Esophagus muscularis mucosa (tissue), 4 donors: ENCODE measurements around the gene KIAA0753. TPM values are rescaled to one million over a fixed set of nuclear protein-coding genes. Genes with fewer than 3 reads are reported as not detected.

Experiments
- DNase-seq: peaks from one replicate; pipeline ENCODE4 v3.0.0-alpha.2; 2017; ENCODE audit errors: extremely low spot score
- H3K27ac ChIP-seq, 4 donors: fragments of 200-600 bp; sonication (generic); replicated peaks in 1 of 4; 1 replicate in 3 of 4; 2 replicates in 1 of 4; pipeline ENCODE4 v1.5.1; 2016 to 2019; ENCODE audit warnings: mild to moderate bottlenecking in 1 of 4
- H3K27me3 ChIP-seq, 4 donors: fragments of 200-600 bp; sonication (generic); one replicate each; pipeline versions ENCODE4 v1.5.1 to v1.6.0; 2016 to 2019
- H3K36me3 ChIP-seq, 4 donors: fragments of 200-600 bp; sonication (generic); one replicate each; pipeline ENCODE4 v1.5.1; 2016 to 2019
- H3K4me1 ChIP-seq, 4 donors: fragments of 200-600 bp; sonication (generic); one replicate each; pipeline ENCODE4 v1.5.1; 2016 to 2019
- H3K4me3 ChIP-seq, 4 donors: fragments of 200-600 bp; sonication (generic); 1 replicate in 2 of 4; 2 replicates in 2 of 4; pipeline ENCODE4 v1.5.1; 2016 to 2019; ENCODE audit warnings: mild to moderate bottlenecking in 4 of 4, moderate library complexity in 1 of 4
- H3K9me3 ChIP-seq, 4 donors: fragments of 200-600 bp; sonication (generic); 1 replicate in 3 of 4; 2 replicates in 1 of 4; pipeline ENCODE4 v1.5.1; 2016 to 2019
- CTCF ChIP-seq, 3 experiments: fragments of 200-600 bp in 2 of 3; fragments of 450-650 bp in 1 of 3; sonication (generic) in 2 of 3; IDR thresholded peaks; one replicate each; pipeline ENCODE4 v1.5.1; 2017 to 2019; ENCODE audit warnings: antibody characterized with exemption in 3 of 3, mild to moderate bottlenecking in 2 of 3, moderate library complexity in 1 of 3
- EP300 ChIP-seq: sonication (generic); formaldehyde crosslinking; IDR thresholded peaks from one replicate; pipeline ENCODE4 v1.6.1; 2017; ENCODE audit warnings: antibody characterized with exemption
- POLR2A ChIP-seq: fragments of 450-650 bp; IDR thresholded peaks from one replicate; pipeline ENCODE4 v1.6.1; 2017; ENCODE audit warnings: antibody characterized with exemption, moderate library complexity, mild to moderate bottlenecking, low read depth
- POLR2AphosphoS5 ChIP-seq, 2 donors: sonication (generic); formaldehyde crosslinking; IDR thresholded peaks; one replicate each; pipeline ENCODE4 v1.6.1; 2017; ENCODE audit warnings: antibody characterized with exemption in 2 of 2
- WGBS: methylation state at CpG from one replicate; pipeline ENCODE4 v1.1.5; 2018; 5-methylcytosine and 5-hydroxymethylcytosine counted together
- intact Hi-C: fragments of 100-400 bp; cut with DNase I; formaldehyde crosslinking; loops from one replicate; pipeline ENCODE4 v1.15.1; 2023
- total RNA-seq, 4 donors: library from RNA; depleted of rRNA; stranded (reverse); fragments of >200 nt; gene quantifications; one replicate each; pipeline versions ENCODE4 v1.1.0 to v1.2.1, GENCODE V29; 2016

KIAA0753 gene
- total RNA-seq, 4 donors from 2014 or later = 36.9 to 73.9 (median 46.4) TPM

DNA sequence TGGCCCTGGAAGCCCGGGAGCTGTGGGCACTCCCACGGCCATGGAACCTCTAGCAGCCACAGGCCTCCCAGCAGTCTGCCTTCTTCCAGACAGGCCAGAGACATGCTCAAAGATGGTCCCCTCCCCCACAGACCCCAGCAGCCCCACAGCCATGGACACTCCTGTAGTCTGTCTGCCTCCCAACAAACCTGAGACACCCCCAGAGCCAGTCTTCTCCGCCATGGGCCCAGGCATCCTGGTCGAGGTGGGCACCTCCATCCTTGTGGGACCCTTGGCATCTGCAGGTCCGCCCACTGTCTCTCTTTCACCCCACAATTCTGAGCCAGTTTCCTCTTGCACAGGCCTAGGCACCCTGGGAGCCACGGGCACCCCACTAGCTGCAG, 3.1 kb downstream of the KIAA0753 start:
- intact Hi-C loops = no loop called here
- Histone ChIP-seq H3K4me1 (peaks cover 18 to 45% (median 33%) of the 10 kb centered on the region in 4 donors), H3K4me3 (no peak overlapping the region), H3K36me3 (peaks cover 13 to 29% (median 15%) of the 10 kb centered on the region in 4 donors), H3K9me3 (no peaks in the 10 kb centered on the region), H3K27ac (no peak overlapping the region), H3K27me3 (no peaks in the 10 kb centered on the region)
- WGBS = 85% methylated on average over 4 of the region's 6 CpGs
- no peak for TF ChIP-seq POLR2A
- no peak for TF ChIP-seq EP300
- TF ChIP-seq POLR2AphosphoS5 (IDR thresholded peaks at IDR 0.05) = no peak
- TF ChIP-seq CTCF (IDR thresholded peaks at IDR 0.05) = no peak
- no peak for DNase-seq

- H3K4me1 ChIP-seq = peaks cover 17 to 41% (median 27%) of the 10 kb centered on the region in 4 donors
- no peak for TF ChIP-seq POLR2A
- no peak for TF ChIP-seq POLR2AphosphoS5 (IDR thresholded peaks at IDR 0.05)
- TF ChIP-seq EP300 = no peak
- TF ChIP-seq CTCF (IDR thresholded peaks at IDR 0.05) = no peak
- no peaks in the 10 kb centered on the region for H3K9me3 ChIP-seq
- WGBS = 90% methylated on average over 14 of the region's 17 CpGs
- intact Hi-C loops = no loop called here
- no peaks in the 10 kb centered on the region for H3K27me3 ChIP-seq
- no peak for DNase-seq
- H3K36me3 ChIP-seq = peaks cover 13 to 34% (median 20%) of the 10 kb centered on the region in 4 donors
- no peak overlapping the region for H3K4me3 ChIP-seq
- H3K27ac ChIP-seq = no peak overlapping the region
Measured at GRCh38 chr17:6636616-6637457, 3.7 kb downstream of the KIAA0753 start.

DNA sequence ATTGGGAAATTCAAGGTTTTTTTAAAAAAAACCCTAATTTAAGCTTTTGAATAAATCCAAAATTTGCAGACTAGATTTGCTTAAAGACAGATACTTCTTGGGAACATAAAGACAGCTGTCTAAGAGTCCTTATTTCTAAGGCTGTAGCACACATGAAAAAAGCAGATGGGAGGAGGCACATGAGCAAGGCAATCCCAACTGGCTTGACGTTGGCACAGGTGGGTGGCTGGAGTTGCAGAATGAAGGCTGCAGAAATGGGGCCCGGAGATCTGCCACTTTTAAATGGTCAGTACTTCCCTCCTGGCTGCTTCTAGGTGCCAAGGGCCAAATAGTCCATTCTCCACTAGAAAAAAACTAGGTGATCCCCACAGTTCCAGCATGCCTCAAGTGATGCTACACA, 4.4 kb downstream of the KIAA0753 start:
- intact Hi-C loops = no loop called here
- no peaks in the 10 kb centered on the region for H3K9me3 ChIP-seq
- peaks cover 13 to 33% (median 20%) of the 10 kb centered on the region in 4 donors for H3K4me1 ChIP-seq
- peaks cover 13 to 40% (median 26%) of the 10 kb centered on the region in 4 donors for H3K36me3 ChIP-seq
- no peak overlapping the region for H3K4me3 ChIP-seq
- WGBS = 64% methylated on average over 2 of the region's 2 CpGs
- no peak for TF ChIP-seq POLR2AphosphoS5 (IDR thresholded peaks at IDR 0.05)
- TF ChIP-seq POLR2A = no peak
- no peak for TF ChIP-seq EP300
- no peak for TF ChIP-seq CTCF (IDR thresholded peaks at IDR 0.05)
- H3K27me3 ChIP-seq = no peaks in the 10 kb centered on the region
- no peak overlapping the region for H3K27ac ChIP-seq
- no peak for DNase-seq

DNA sequence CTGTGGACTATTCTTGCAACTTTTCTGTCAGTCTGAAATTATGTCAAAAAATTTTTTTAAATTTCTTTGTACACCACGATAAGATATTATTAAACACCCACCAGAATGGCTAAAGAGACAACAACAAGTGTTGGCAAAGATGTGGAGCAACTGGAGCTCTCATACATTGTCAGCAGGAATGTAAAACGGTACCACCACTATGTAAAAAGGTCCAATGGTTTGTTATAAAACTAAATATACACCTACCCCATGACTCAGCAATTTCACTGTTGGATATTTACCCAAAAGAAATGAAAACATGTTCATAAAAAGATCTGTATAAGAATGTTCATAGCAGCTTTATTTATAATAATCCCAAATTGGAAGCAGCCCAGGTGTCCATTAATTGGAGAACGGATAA, 7.2 kb downstream of the KIAA0753 start:
- no peak for DNase-seq
- H3K27ac ChIP-seq = no peak overlapping the region
- no peaks in the 10 kb centered on the region for H3K9me3 ChIP-seq
- H3K4me1 ChIP-seq = peaks cover 0 to 14% (median 5%) of the 10 kb centered on the region in 4 donors
- intact Hi-C loops = no loop called here
- no peaks in the 10 kb centered on the region for H3K27me3 ChIP-seq
- 93% methylated on average over 3 of the region's 3 CpGs for WGBS
- peaks cover 17 to 65% (median 36%) of the 10 kb centered on the region in 4 donors for H3K36me3 ChIP-seq
- TF ChIP-seq POLR2AphosphoS5 (IDR thresholded peaks at IDR 0.05) = no peak
- TF ChIP-seq CTCF (IDR thresholded peaks at IDR 0.05) = no peak
- no peak for TF ChIP-seq POLR2A
- TF ChIP-seq EP300 = no peak
- no peak overlapping the region for H3K4me3 ChIP-seq
